SK-N-SH treated with all-trans-retinoic acid at 6 μM for 48 hours (cell line): ENCODE results near the gene RETSAT.
"Not testable (repeated sequence)": the region's sequence is repeated elsewhere in the genome, so short reads cannot be mapped to it uniquely, and the experiment has no call there.

Experiments
- ATAC-seq: fragments of 200-7000 bp; cut with Tn5 transposase; 3 replicates; pipeline ENCODE4 v1.9.1; 2020; ENCODE audit warnings: mild to moderate bottlenecking, moderate library complexity
- ARNTL ChIP-seq: fragments of 450-650 bp; formaldehyde crosslinking; IDR thresholded peaks from 2 replicates; pipeline ENCODE4 v1.5.0; 2020; ENCODE audit warnings: low read depth, mild to moderate bottlenecking, moderate library complexity, borderline replicate concordance
- BACH2 ChIP-seq: fragments of 250-450 bp; sonication (Bioruptor Pico); IDR thresholded peaks from 2 replicates; pipeline ENCODE4 v1.9.0; 2021; ENCODE audit warnings: mild to moderate bottlenecking, borderline replicate concordance
- CSDC2 ChIP-seq: fragments of 250-450 bp; sonication (Bioruptor Pico); IDR thresholded peaks from 2 replicates; pipeline ENCODE4 v1.5.0; 2020; ENCODE audit warnings: mild to moderate bottlenecking, moderate library complexity
- ESRRG ChIP-seq: fragments of 250-450 bp; sonication (Bioruptor Pico); IDR thresholded peaks from 2 replicates; pipeline ENCODE4 v1.6.1; 2021; ENCODE audit warnings: mild to moderate bottlenecking
- GLIS3 ChIP-seq: fragments of 250-450 bp; sonication (Bioruptor Pico); IDR thresholded peaks from 2 replicates; pipeline ENCODE4 v1.5.0; 2020; ENCODE audit warnings: mild to moderate bottlenecking, moderate library complexity
- OSR1 ChIP-seq: fragments of 250-450 bp; sonication (Bioruptor Pico); IDR thresholded peaks from 2 replicates; pipeline ENCODE4 v1.8.0; 2022; ENCODE audit warnings: moderate library complexity, mild to moderate bottlenecking, inconsistent platforms
- PPARA ChIP-seq: fragments of 250-450 bp; sonication (Bioruptor Pico); IDR thresholded peaks from 2 replicates; pipeline ENCODE4 v1.5.0; 2020; ENCODE audit warnings: mild to moderate bottlenecking, borderline replicate concordance
- RARB ChIP-seq: fragments of 250-450 bp; sonication (Bioruptor Pico); IDR thresholded peaks from 2 replicates; pipeline ENCODE4 v1.8.0; 2021; ENCODE audit warnings: mild to moderate bottlenecking, moderate library complexity
- SNAI2 ChIP-seq: fragments of 250-450 bp; sonication (Bioruptor Pico); IDR thresholded peaks from 2 replicates; pipeline ENCODE4 v1.5.0; 2020; ENCODE audit warnings: mild to moderate bottlenecking, moderate library complexity
- TCF4 ChIP-seq: fragments of 250-450 bp; sonication (Bioruptor Pico); IDR thresholded peaks from 2 replicates; pipeline ENCODE4 v1.8.0; 2021; ENCODE audit warnings: mild to moderate bottlenecking, moderate library complexity, borderline replicate concordance
- TOX ChIP-seq: fragments of 250-450 bp; sonication (Bioruptor Pico); IDR thresholded peaks from 2 replicates; pipeline ENCODE4 v1.8.0; 2021; ENCODE audit warnings: mild to moderate bottlenecking, moderate library complexity, borderline replicate concordance
- ZC3H10 ChIP-seq: fragments of 250-450 bp; sonication (Bioruptor Pico); IDR thresholded peaks from 2 replicates; pipeline ENCODE4 v1.5.1; 2021; ENCODE audit warnings: mild to moderate bottlenecking, moderate library complexity
- ZFP3 ChIP-seq: fragments of 250-450 bp; sonication (Bioruptor Pico); IDR thresholded peaks from 2 replicates; pipeline ENCODE4 v1.5.0; 2020; ENCODE audit warnings: mild to moderate bottlenecking, moderate library complexity
- ZFP30 ChIP-seq: fragments of 450-650 bp; formaldehyde crosslinking; IDR thresholded peaks from 2 replicates; pipeline ENCODE4 v1.5.0; 2022; ENCODE audit warnings: mild to moderate bottlenecking, moderate library complexity
- ZNF565 ChIP-seq: fragments of 450-650 bp; formaldehyde crosslinking; conservative IDR thresholded peaks from 2 replicates; pipeline ENCODE4 v1.5.0; 2020; ENCODE audit warnings: low read depth, mild to moderate bottlenecking, moderate library complexity
- ZNF70 ChIP-seq: fragments of 450-650 bp; formaldehyde crosslinking; IDR thresholded peaks from 2 replicates; pipeline ENCODE4 v1.5.0; 2020; ENCODE audit warnings: mild to moderate bottlenecking, moderate library complexity
- ZNF8 ChIP-seq: fragments of 450-650 bp; formaldehyde crosslinking; IDR thresholded peaks from 2 replicates; pipeline ENCODE4 v1.5.0; 2020; ENCODE audit warnings: mild to moderate bottlenecking, moderate library complexity
- TF ChIP-seq, protein P1 (sequence below): fragments of 250-450 bp; sonication (Bioruptor Pico); IDR thresholded peaks from 2 replicates; pipeline ENCODE4 v1.5.0; 2020; ENCODE audit warnings: mild to moderate bottlenecking, moderate library complexity
- TF ChIP-seq, protein P2 (sequence below): fragments of 250-450 bp; sonication (Bioruptor Pico); IDR thresholded peaks from 2 replicates; pipeline ENCODE4 v1.5.1; 2021; ENCODE audit warnings: mild to moderate bottlenecking, moderate library complexity
- TF ChIP-seq, protein P3 (sequence below): fragments of 250-450 bp; sonication (Bioruptor Pico); IDR thresholded peaks from 2 replicates; pipeline ENCODE4 v1.5.1; 2020; ENCODE audit warnings: low read depth, mild to moderate bottlenecking, moderate library complexity

Gene RETSAT

DNA sequence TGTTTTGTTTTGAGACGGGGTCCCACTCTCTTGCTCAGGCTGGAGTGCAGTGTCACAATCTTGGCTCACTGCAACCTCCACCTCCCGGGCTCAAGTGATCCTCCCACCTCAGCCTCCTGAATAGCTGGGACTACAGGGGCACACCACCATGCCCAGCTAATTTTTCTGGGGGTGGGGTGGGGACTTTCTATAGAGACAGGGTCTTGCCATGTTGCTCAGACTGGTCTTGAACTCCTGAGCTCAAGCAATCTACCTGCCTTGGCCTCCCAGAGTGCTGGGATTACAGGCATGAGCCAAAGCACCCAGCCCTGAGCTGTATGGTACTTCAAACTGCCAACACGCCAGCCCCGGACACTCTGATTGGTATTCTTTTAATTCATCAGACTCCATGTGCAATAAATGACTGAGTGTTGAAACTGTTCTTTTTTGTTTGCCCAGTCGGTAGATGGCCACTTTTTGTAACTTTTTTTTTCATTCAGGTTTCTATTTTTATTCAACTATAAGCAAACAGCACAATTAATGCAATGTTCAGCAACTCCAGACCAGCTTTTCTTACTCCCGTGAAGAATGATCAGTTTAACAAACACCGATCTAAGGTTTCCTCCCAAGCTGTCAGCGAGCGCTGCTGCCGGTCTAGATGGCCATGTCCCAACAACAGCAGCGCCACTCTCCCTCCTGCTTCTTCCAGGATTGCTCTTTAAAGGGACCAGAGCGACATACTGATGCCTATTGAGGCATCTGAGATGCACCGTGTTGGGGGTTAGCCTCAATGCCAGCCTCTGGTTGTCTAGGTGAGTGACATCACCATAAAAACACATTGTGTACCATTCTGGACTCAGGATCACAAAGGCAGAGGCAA lies 14.1 kb downstream of the RETSAT start:
- no peak for TF ChIP-seq CSDC2 (CRISPR knock-in tag)
- TF ChIP-seq ZNF70 (CRISPR knock-in tag) = no peak
- TF ChIP-seq GLIS3 = no peak
- no peak for TF ChIP-seq RARB (CRISPR knock-in tag)
- no peak for TF ChIP-seq TCF4
- TF ChIP-seq ESRRG (CRISPR knock-in tag) = no peak
- no peak for TF ChIP-seq ZFP3 (CRISPR knock-in tag)
- no peak for TF ChIP-seq ZNF8
- TF ChIP-seq TOX (CRISPR knock-in tag) = no peak
- no peak for TF ChIP-seq ZNF565 (CRISPR knock-in tag)
- no peak for TF ChIP-seq ZFP30 (CRISPR knock-in tag)
- no peak for TF ChIP-seq OSR1 (CRISPR knock-in tag)
- no peak for TF ChIP-seq BACH2 (CRISPR knock-in tag)
- no peak for TF ChIP-seq ZC3H10
- TF ChIP-seq, protein P1, sequence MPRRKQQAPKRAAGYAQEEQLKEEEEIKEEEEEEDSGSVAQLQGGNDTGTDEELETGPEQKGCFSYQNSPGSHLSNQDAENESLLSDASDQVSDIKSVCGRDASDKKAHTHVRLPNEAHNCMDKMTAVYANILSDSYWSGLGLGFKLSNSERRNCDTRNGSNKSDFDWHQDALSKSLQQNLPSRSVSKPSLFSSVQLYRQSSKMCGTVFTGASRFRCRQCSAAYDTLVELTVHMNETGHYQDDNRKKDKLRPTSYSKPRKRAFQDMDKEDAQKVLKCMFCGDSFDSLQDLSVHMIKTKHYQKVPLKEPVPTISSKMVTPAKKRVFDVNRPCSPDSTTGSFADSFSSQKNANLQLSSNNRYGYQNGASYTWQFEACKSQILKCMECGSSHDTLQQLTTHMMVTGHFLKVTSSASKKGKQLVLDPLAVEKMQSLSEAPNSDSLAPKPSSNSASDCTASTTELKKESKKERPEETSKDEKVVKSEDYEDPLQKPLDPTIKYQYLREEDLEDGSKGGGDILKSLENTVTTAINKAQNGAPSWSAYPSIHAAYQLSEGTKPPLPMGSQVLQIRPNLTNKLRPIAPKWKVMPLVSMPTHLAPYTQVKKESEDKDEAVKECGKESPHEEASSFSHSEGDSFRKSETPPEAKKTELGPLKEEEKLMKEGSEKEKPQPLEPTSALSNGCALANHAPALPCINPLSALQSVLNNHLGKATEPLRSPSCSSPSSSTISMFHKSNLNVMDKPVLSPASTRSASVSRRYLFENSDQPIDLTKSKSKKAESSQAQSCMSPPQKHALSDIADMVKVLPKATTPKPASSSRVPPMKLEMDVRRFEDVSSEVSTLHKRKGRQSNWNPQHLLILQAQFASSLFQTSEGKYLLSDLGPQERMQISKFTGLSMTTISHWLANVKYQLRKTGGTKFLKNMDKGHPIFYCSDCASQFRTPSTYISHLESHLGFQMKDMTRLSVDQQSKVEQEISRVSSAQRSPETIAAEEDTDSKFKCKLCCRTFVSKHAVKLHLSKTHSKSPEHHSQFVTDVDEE (CRISPR knock-in tag) = no peak
- TF ChIP-seq ARNTL (CRISPR knock-in tag) = no peak
- TF ChIP-seq PPARA (CRISPR knock-in tag) = no peak
- TF ChIP-seq, protein P2, sequence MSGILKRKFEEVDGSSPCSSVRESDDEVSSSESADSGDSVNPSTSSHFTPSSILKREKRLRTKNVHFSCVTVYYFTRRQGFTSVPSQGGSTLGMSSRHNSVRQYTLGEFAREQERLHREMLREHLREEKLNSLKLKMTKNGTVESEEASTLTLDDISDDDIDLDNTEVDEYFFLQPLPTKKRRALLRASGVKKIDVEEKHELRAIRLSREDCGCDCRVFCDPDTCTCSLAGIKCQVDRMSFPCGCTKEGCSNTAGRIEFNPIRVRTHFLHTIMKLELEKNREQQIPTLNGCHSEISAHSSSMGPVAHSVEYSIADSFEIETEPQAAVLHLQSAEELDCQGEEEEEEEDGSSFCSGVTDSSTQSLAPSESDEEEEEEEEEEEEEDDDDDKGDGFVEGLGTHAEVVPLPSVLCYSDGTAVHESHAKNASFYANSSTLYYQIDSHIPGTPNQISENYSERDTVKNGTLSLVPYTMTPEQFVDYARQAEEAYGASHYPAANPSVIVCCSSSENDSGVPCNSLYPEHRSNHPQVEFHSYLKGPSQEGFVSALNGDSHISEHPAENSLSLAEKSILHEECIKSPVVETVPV (CRISPR knock-in tag) = no peak
- TF ChIP-seq, protein P3, sequence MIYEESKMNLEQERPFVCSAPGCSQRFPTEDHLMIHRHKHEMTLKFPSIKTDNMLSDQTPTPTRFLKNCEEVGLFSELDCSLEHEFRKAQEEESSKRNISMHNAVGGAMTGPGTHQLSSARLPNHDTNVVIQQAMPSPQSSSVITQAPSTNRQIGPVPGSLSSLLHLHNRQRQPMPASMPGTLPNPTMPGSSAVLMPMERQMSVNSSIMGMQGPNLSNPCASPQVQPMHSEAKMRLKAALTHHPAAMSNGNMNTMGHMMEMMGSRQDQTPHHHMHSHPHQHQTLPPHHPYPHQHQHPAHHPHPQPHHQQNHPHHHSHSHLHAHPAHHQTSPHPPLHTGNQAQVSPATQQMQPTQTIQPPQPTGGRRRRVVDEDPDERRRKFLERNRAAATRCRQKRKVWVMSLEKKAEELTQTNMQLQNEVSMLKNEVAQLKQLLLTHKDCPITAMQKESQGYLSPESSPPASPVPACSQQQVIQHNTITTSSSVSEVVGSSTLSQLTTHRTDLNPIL (CRISPR knock-in tag) = no peak
- ATAC-seq = no peak; the same call in 2 of the 3 replicates

DNA sequence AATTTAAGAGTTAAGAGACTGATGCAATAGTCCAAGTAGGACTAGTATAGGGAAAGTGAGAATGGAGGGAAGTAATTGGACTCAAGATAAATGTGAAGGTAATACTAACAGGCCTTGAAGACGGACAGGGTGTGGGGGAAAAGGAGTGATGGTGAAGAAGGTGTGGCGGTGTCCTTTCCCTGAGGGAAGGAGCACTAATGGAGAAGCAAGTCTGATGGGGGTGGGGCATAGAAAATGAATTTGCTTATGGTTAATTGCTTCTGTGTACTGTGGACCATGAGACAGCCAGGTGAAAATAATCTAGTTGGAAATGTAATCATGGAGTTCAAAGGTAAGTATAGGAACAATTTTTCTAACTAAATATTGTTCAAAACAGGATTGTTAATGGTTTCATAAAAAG lies 19.4 kb downstream of the RETSAT start:
- no peak for ATAC-seq

DNA sequence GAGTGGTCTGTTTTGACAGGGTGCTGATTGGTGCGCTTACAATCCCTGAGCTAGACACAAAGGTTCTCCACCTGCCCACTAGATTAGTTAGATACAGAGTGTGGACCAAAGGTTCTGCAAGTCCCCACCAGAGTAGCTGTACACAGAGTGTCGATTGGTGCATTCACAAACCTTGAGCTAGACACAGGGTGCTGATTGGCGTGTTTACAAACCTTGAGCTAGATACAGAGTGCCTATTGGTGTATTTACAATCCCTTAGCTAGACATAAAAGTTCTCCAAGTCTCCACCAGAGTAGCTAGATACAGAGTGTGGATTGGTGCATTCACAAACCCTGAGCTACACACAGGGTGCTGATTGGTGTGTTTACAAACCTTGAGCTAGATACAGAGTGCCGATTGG lies 20.5 kb downstream of the RETSAT start:
- not testable (repeated sequence) for ATAC-seq

More for the DNA sequence above, 19.4 kb downstream of the RETSAT start:
- no peak for TF ChIP-seq ZNF70 (CRISPR knock-in tag)
- TF ChIP-seq SNAI2 = no peak
- TF ChIP-seq, protein P1 (CRISPR knock-in tag) = no peak
- no peak for TF ChIP-seq OSR1 (CRISPR knock-in tag)
- TF ChIP-seq PPARA (CRISPR knock-in tag) = no peak
- no peak for TF ChIP-seq ZFP30 (CRISPR knock-in tag)
